ENCODE results near the gene TOMM22. TPM values are rescaled to one million over a fixed set of nuclear protein-coding genes. Genes with fewer than 3 reads are reported as not detected.

Gene TOMM22
- total RNA-seq, 1 donor from 2014 or later: 19.3 TPM

GRCh38 chr22:38712486-38713207 is 30.9 kb downstream of the TOMM22 start:
- H3K4me1 ChIP-seq: peaks cover 0 to 10% of the 10 kb centered on the region in 2 donors

GRCh38 chr22:38713921-38714320 is 32.2 kb downstream of the TOMM22 start:
- no peak for TF ChIP-seq CTCF (IDR thresholded peaks at IDR 0.05)
- Histone ChIP-seq H3K27me3 (no peaks in the 10 kb centered on the region), H3K9me3 (no peaks in the 10 kb centered on the region), H3K27ac (no peak overlapping the region), H3K36me3 (peaks cover 5 to 33% of the 10 kb centered on the region in 2 donors), H3K4me3 (no peak overlapping the region), H3K4me1 (peaks cover 0 to 10% of the 10 kb centered on the region in 2 donors)
- DNase-seq (ENCODE audit: low spot score in 2 of 2): no peak
- intact Hi-C loops (cut with DNase I): no loop called here

More at GRCh38 chr22:38712486-38713207, 30.9 kb downstream of the TOMM22 start:
- Histone ChIP-seq H3K27me3 (no peaks in the 10 kb centered on the region), H3K4me3 (no peak overlapping the region), H3K27ac (no peak overlapping the region), H3K36me3 (peaks cover 5 to 29% of the 10 kb centered on the region in 2 donors), H3K9me3 (no peaks in the 10 kb centered on the region)
- no peak for TF ChIP-seq CTCF (IDR thresholded peaks at IDR 0.05)
- intact Hi-C loops (cut with DNase I): no loop called here
- no peak for DNase-seq (ENCODE audit: low spot score in 2 of 2)

GRCh38 chr22:38715176-38715764 is 33.5 kb downstream of the TOMM22 start:
- TF ChIP-seq CTCF (IDR thresholded peaks at IDR 0.05): no peak
- H3K27ac ChIP-seq: peak overlapping the region in 1 of 2 donors; percentile 12
- no peaks in the 10 kb centered on the region for H3K27me3 ChIP-seq
- no peak overlapping the region for H3K4me3 ChIP-seq
- H3K4me1 ChIP-seq: peaks cover 0 to 14% of the 10 kb centered on the region in 2 donors
- H3K36me3 ChIP-seq: peaks cover 8 to 32% of the 10 kb centered on the region in 2 donors
- no peaks in the 10 kb centered on the region for H3K9me3 ChIP-seq
- DNase-seq (ENCODE audit: low spot score in 2 of 2): no peak
- intact Hi-C loops (cut with DNase I): no loop called here

GRCh38 chr22:38715852-38716251 is 34.1 kb downstream of the TOMM22 start:
- DNase-seq (ENCODE audit: low spot score in 2 of 2): no peak
- TF ChIP-seq CTCF (IDR thresholded peaks at IDR 0.05): no peak
- Histone ChIP-seq H3K27ac (no peak overlapping the region), H3K4me3 (no peak overlapping the region), H3K36me3 (peaks cover 14 to 36% of the 10 kb centered on the region in 2 donors), H3K4me1 (peaks cover 0 to 14% of the 10 kb centered on the region in 2 donors), H3K27me3 (no peaks in the 10 kb centered on the region), H3K9me3 (no peaks in the 10 kb centered on the region)
- intact Hi-C loops (cut with DNase I): no loop called here

GRCh38 chr22:38716271-38716670 is 34.5 kb downstream of the TOMM22 start:
- intact Hi-C loops (cut with DNase I): no loop called here
- Histone ChIP-seq H3K27me3 (no peaks in the 10 kb centered on the region), H3K9me3 (no peaks in the 10 kb centered on the region), H3K27ac (no peak overlapping the region), H3K36me3 (peaks cover 18 to 40% of the 10 kb centered on the region in 2 donors), H3K4me3 (no peak overlapping the region), H3K4me1 (peaks cover 0 to 14% of the 10 kb centered on the region in 2 donors)
- no peak for TF ChIP-seq CTCF (IDR thresholded peaks at IDR 0.05)
- no peak for DNase-seq (ENCODE audit: low spot score in 2 of 2)
